Keratinocyte (primary cell): ENCODE results near the gene UTP14C.

Source experiments
- CTCF ChIP-seq, 3 experiments: IDR thresholded peaks in 1 of 3; conservative IDR thresholded peaks in 1 of 3; optimal IDR thresholded peaks in 1 of 3; 2 replicates in 2 of 3; 3 replicates in 1 of 3; pipeline versions ENCODE3 to v1.5.1; 2011; ENCODE audit warnings: low read length in 3 of 3, mild to moderate bottlenecking in 3 of 3, moderate library complexity in 2 of 3, control low read depth in 1 of 3, inconsistent platforms in 1 of 3; ENCODE audit not compliant: insufficient read depth in 2 of 3; ENCODE audit errors: extremely low read depth in 1 of 3
- EZH2 ChIP-seq: IDR thresholded peaks from one replicate; pipeline ENCODE4 v1.6.1; 2012; ENCODE audit warnings: inconsistent platforms, mild to moderate bottlenecking, low read length, moderate library complexity

- TF ChIP-seq CTCF (optimal IDR thresholded peaks at IDR 0.05 in 1 of 3, IDR thresholded peaks at IDR 0.05 in 1 of 3, conservative IDR thresholded peaks at IDR 0.05 in 1 of 3; ENCODE audit: extremely low read depth in 1 of 3, insufficient read depth in 2 of 3, low read length in 3 of 3) (no peak), EZH2 (no peak)
Observed at GRCh38 chr13:52005841-52006522, 18.5 kb upstream of the UTP14C start.
